GM23338 (cell line): ENCODE data around the gene RNLS. TPM values are rescaled to one million over a fixed set of nuclear protein-coding genes. Genes with fewer than 3 reads are reported as not detected.

Experiments used
- ATAC-seq: fragments of 200-7000 bp; cut with Tn5 transposase; 3 replicates; pipeline ENCODE4 v1.9.1; 2020
- DNase-seq: peaks from one replicate; pipeline ENCODE4 v3.0.0-alpha.2; 2015; ENCODE audit warnings: low spot score
- H2AFZ ChIP-seq: fragments of 200-600 bp; sonication (generic); 2 replicates; pipeline ENCODE4 v1.8.0; 2016; ENCODE audit warnings: antibody characterized with exemption, mild to moderate bottlenecking, moderate library complexity
- H3F3A ChIP-seq: fragments of 200-600 bp; sonication (generic); replicated peaks from 2 replicates; pipeline ENCODE4 v1.8.0; 2017; ENCODE audit warnings: antibody characterized with exemption, mixed run types, low read depth
- H3K27ac ChIP-seq: fragments of 200-600 bp; sonication (generic); 2 replicates; pipeline ENCODE4 v1.6.1; 2016; ENCODE audit warnings: low read depth
- H3K27me3 ChIP-seq: fragments of 200-600 bp; sonication (generic); 2 replicates; pipeline ENCODE4 v1.8.0; 2016; ENCODE audit warnings: mild to moderate bottlenecking, mixed run types, moderate library complexity; ENCODE audit not compliant: insufficient read depth
- H3K36me3 ChIP-seq: fragments of 200-600 bp; sonication (generic); 2 replicates; pipeline ENCODE4 v1.8.0; 2016; ENCODE audit warnings: mild to moderate bottlenecking; ENCODE audit not compliant: insufficient read depth
- H3K4me1 ChIP-seq: fragments of 200-600 bp; sonication (generic); 2 replicates; pipeline ENCODE4 v1.8.0; 2016; ENCODE audit warnings: mild to moderate bottlenecking, moderate library complexity; ENCODE audit not compliant: insufficient read depth
- H3K4me2 ChIP-seq: fragments of 200-600 bp; sonication (generic); 2 replicates; pipeline ENCODE4 v1.7.1; 2017; ENCODE audit warnings: mixed run types
- H3K4me3 ChIP-seq: fragments of 200-600 bp; sonication (generic); 2 replicates; pipeline ENCODE4 v1.6.1; 2016; ENCODE audit warnings: mixed run types
- H3K79me2 ChIP-seq: fragments of 200-600 bp; sonication (generic); replicated peaks from 2 replicates; pipeline ENCODE4 v1.8.0; 2017; ENCODE audit warnings: mild to moderate bottlenecking; ENCODE audit not compliant: insufficient read depth
- H3K9me2 ChIP-seq: fragments of 200-600 bp; sonication (generic); 2 replicates; pipeline ENCODE4 v1.8.0; 2017; ENCODE audit not compliant: insufficient read depth
- H4K20me1 ChIP-seq: fragments of 200-600 bp; sonication (generic); replicated peaks from 2 replicates; pipeline ENCODE4 v1.8.0; 2017; ENCODE audit warnings: mild to moderate bottlenecking; ENCODE audit not compliant: insufficient read depth
- H3K27ac Mint-ChIP-seq: 2 replicates; pipeline ENCODE4 v1.8.0; 2020; ENCODE audit warnings: inconsistent platforms, mild to moderate bottlenecking, moderate library complexity, mixed read lengths
- H3K27me3 Mint-ChIP-seq: 3 replicates; pipeline ENCODE4 v1.8.0; 2022; ENCODE audit warnings: low read depth, mild to moderate bottlenecking, moderate library complexity, mixed read lengths, inconsistent platforms; ENCODE audit not compliant: insufficient read depth, poor library complexity
- H3K36me3 Mint-ChIP-seq: 3 replicates; pipeline ENCODE4 v1.8.0; 2021; ENCODE audit warnings: low read depth, mild to moderate bottlenecking, inconsistent platforms, moderate library complexity, mixed read lengths
- H3K4me1 Mint-ChIP-seq: 3 replicates; pipeline ENCODE4 v1.8.0; 2020; ENCODE audit warnings: mild to moderate bottlenecking, inconsistent platforms, mixed read lengths
- H3K4me3 Mint-ChIP-seq: 3 replicates; pipeline ENCODE4 v1.8.0; 2021; ENCODE audit warnings: moderate library complexity, mild to moderate bottlenecking, inconsistent platforms, mixed read lengths
- H3K9me3 Mint-ChIP-seq: 3 replicates; pipeline ENCODE4 v1.8.0; 2020; ENCODE audit warnings: moderate library complexity, mild to moderate bottlenecking, inconsistent platforms, mixed read lengths
- CREB1 ChIP-seq: fragments of 250-450 bp; sonication (Bioruptor Pico); IDR thresholded peaks from 2 replicates; pipeline ENCODE4 v1.5.0; 2020; ENCODE audit warnings: low read depth, mild to moderate bottlenecking, moderate library complexity
- CTCF ChIP-seq, 2 experiments: fragments of 200-600 bp in 1 of 2; sonication (generic) in 1 of 2; conservative IDR thresholded peaks; 2 replicates each; pipeline versions ENCODE4 v1.5.1 to v1.6.1; 2016 to 2017; ENCODE audit warnings: antibody characterized with exemption in 2 of 2, low read depth in 2 of 2, mild to moderate bottlenecking in 2 of 2, moderate library complexity in 1 of 2
- EZH2phosphoT487 ChIP-seq: fragments of 200-600 bp; sonication (generic); IDR thresholded peaks from one replicate; pipeline ENCODE4 v1.8.1; 2018; ENCODE audit warnings: antibody characterized with exemption; ENCODE audit not compliant: unreplicated experiment
- NANOG ChIP-seq: IDR thresholded peaks from 2 replicates; pipeline ENCODE4 v1.6.1; 2016; ENCODE audit warnings: antibody characterized with exemption, borderline replicate concordance
- ZNF114 ChIP-seq: fragments of 250-450 bp; sonication (Bioruptor Pico); IDR thresholded peaks from 2 replicates; pipeline ENCODE4 v1.5.0; 2020; ENCODE audit warnings: mild to moderate bottlenecking, moderate library complexity
- ZNF462 ChIP-seq: fragments of 250-450 bp; sonication (Bioruptor Pico); IDR thresholded peaks from 2 replicates; pipeline ENCODE4 v1.5.0; 2020; ENCODE audit warnings: mild to moderate bottlenecking, moderate library complexity
- polyA plus RNA-seq: library from polyadenylated mRNA; unstranded; fragments of >200 nt; fragmentation: Nextera tagmentation; extraction: Ambion mirVana; gene quantifications from 2 replicates; pipeline ENCODE4 v1.2.1, GENCODE V29; 2016
- total RNA-seq: library from RNA; depleted of rRNA; stranded (reverse); fragments of >200 nt; shearing (Covaris generic); gene quantifications from 2 replicates; pipeline ENCODE4 v1.2.3, GENCODE V29; 2014

The RNLS gene
- total and polyA plus RNA-seq, 2 experiments from 2014 or later = 8.8 to 15.2 TPM

- TF ChIP-seq ZNF462 (CRISPR knock-in tag) (no peak), CREB1 (CRISPR knock-in tag) (no peak)
Measured at GRCh38 chr10:88555190-88555908, 27.8 kb downstream of the RNLS start (continued).

- ATAC-seq (peak; percentile 83), DNase-seq (peak; percentile 63)
- H3K36me3 ChIP-seq = no peaks in the 10 kb centered on the region
- H3K27me3 ChIP-seq = no peaks in the 10 kb centered on the region
- no peaks in the 10 kb centered on the region for H3K9me2 ChIP-seq
- no peaks in the 10 kb centered on the region for H3K79me2 ChIP-seq
- no peak overlapping the region for H3K27ac ChIP-seq
- H3K9me3 Mint-ChIP-seq = no peaks in the 10 kb centered on the region
- TF ChIP-seq ZNF462 (CRISPR knock-in tag) (no peak), CTCF (conservative IDR thresholded peaks at IDR 0.05; ENCODE audit: low read depth in 2 of 2) (peak; percentile 75 to 85), EZH2phosphoT487 (no peak), ZNF114 (CRISPR knock-in tag) (no peak), NANOG (no peak)
- no peaks in the 10 kb centered on the region for H3K36me3 Mint-ChIP-seq
- no peak overlapping the region for H3K4me3 ChIP-seq
- no peak overlapping the region for H3K4me3 Mint-ChIP-seq
- no peaks in the 10 kb centered on the region for H3K4me1 ChIP-seq
- H2AFZ ChIP-seq = no peak overlapping the region
- no peak overlapping the region for H3K4me2 ChIP-seq
- no peaks in the 10 kb centered on the region for H3K4me1 Mint-ChIP-seq
- H4K20me1 ChIP-seq = no peaks in the 10 kb centered on the region
- no peaks in the 10 kb centered on the region for H3K27me3 Mint-ChIP-seq
- no peaks in the 10 kb centered on the region for H3F3A ChIP-seq
- no peak overlapping the region for H3K27ac Mint-ChIP-seq
Measured at GRCh38 chr10:88553116-88553752, 29.9 kb downstream of the RNLS start.
